ENCODE data around the gene AASDH.

- TF ChIP-seq, protein P1, sequence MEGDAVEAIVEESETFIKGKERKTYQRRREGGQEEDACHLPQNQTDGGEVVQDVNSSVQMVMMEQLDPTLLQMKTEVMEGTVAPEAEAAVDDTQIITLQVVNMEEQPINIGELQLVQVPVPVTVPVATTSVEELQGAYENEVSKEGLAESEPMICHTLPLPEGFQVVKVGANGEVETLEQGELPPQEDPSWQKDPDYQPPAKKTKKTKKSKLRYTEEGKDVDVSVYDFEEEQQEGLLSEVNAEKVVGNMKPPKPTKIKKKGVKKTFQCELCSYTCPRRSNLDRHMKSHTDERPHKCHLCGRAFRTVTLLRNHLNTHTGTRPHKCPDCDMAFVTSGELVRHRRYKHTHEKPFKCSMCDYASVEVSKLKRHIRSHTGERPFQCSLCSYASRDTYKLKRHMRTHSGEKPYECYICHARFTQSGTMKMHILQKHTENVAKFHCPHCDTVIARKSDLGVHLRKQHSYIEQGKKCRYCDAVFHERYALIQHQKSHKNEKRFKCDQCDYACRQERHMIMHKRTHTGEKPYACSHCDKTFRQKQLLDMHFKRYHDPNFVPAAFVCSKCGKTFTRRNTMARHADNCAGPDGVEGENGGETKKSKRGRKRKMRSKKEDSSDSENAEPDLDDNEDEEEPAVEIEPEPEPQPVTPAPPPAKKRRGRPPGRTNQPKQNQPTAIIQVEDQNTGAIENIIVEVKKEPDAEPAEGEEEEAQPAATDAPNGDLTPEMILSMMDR (IDR thresholded peaks at IDR 0.05): no peak
- no peak for TF ChIP-seq SIN3A (IDR thresholded peaks at IDR 0.05; ENCODE audit: borderline replicate concordance, low read depth, low read length)
- TF ChIP-seq GABPA (IDR thresholded peaks at IDR 0.05; ENCODE audit: low read depth): no peak
- TF ChIP-seq NRF1 (IDR thresholded peaks at IDR 0.05; ENCODE audit: low read depth, low read length): no peak
- TF ChIP-seq MXI1 (IDR thresholded peaks at IDR 0.05; ENCODE audit: low read depth, low read length): no peak
- TF ChIP-seq TAF1 (IDR thresholded peaks at IDR 0.05; ENCODE audit: borderline replicate concordance, low read depth, low read length): no peak
- no peak for TF ChIP-seq JUND (IDR thresholded peaks at IDR 0.05)
- no peak for TF ChIP-seq EP300 (IDR thresholded peaks at IDR 0.05; ENCODE audit: borderline replicate concordance in 1 of 2, low read depth in 1 of 2, low read length in 1 of 2)
- TF ChIP-seq USF1 (IDR thresholded peaks at IDR 0.05; ENCODE audit: borderline replicate concordance, low read depth): no peak
- no peak for TF ChIP-seq YY1 (IDR thresholded peaks at IDR 0.05; ENCODE audit: low read depth)
- TF ChIP-seq REST (IDR thresholded peaks at IDR 0.05; ENCODE audit: low read depth, low read length): no peak
Observed at GRCh38 chr4:56303921-56304320, 83.4 kb downstream of the AASDH start.
